Breast epithelium (tissue), 3 donors: ENCODE measurements around the gene GLMP.

ENCODE experiments used
- POLR2A ChIP-seq: fragments of 450-650 bp; IDR thresholded peaks from one replicate; pipeline ENCODE4 v1.6.1; 2016; ENCODE audit warnings: antibody characterized with exemption, mild to moderate bottlenecking, moderate library complexity
- TF ChIP-seq, protein P1 (sequence below), 3 donors: fragments of 450-650 bp; IDR thresholded peaks; one replicate each; pipeline ENCODE4 v1.5.1; 2016 to 2017; ENCODE audit warnings: antibody characterized with exemption in 3 of 3, mild to moderate bottlenecking in 3 of 3, moderate library complexity in 3 of 3

DNA sequence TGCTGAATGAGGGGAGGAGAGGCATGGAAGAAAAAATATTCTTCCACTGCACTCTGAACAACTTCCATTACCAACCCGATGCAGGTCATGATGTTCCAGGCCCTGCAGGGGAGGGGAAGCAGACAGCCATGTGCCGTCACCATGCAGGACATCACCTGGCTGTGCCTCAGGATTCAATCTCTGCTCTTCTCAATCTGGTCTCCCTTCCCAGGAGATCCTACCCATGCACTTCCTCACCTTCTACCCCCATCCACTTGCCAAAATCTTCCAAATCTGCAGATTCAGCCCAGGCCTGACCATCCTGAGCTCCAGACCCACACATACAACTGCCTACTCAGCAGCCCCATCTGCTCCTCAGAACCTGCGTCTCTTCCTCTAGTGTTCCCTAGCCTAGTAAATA, 41.8 kb downstream of the GLMP start:
- TF ChIP-seq POLR2A: no peak
- TF ChIP-seq, protein P1, sequence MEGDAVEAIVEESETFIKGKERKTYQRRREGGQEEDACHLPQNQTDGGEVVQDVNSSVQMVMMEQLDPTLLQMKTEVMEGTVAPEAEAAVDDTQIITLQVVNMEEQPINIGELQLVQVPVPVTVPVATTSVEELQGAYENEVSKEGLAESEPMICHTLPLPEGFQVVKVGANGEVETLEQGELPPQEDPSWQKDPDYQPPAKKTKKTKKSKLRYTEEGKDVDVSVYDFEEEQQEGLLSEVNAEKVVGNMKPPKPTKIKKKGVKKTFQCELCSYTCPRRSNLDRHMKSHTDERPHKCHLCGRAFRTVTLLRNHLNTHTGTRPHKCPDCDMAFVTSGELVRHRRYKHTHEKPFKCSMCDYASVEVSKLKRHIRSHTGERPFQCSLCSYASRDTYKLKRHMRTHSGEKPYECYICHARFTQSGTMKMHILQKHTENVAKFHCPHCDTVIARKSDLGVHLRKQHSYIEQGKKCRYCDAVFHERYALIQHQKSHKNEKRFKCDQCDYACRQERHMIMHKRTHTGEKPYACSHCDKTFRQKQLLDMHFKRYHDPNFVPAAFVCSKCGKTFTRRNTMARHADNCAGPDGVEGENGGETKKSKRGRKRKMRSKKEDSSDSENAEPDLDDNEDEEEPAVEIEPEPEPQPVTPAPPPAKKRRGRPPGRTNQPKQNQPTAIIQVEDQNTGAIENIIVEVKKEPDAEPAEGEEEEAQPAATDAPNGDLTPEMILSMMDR (IDR thresholded peaks at IDR 0.05): no peak
